ENCODE data around the gene HPGD.

DNA sequence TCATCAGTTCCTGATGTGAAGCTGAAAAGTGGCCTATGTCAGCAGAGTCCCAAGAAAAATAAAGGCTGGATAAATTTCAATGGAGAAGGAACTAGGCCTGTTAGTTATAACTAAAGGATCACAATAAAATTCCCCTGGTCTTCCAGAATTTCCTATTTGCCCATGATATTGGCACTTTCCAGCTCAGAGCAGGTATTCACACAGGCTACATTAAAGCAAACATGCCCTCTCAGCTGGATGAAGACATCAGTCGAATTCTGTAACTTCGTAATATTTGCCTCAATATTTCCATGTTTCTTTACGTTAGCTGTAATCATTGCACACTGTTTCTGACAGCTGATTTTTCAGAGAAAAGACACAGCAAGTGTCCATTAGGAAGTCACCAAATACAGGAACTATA is 9.5 kb downstream of the HPGD start:
- TF ChIP-seq, protein P1, sequence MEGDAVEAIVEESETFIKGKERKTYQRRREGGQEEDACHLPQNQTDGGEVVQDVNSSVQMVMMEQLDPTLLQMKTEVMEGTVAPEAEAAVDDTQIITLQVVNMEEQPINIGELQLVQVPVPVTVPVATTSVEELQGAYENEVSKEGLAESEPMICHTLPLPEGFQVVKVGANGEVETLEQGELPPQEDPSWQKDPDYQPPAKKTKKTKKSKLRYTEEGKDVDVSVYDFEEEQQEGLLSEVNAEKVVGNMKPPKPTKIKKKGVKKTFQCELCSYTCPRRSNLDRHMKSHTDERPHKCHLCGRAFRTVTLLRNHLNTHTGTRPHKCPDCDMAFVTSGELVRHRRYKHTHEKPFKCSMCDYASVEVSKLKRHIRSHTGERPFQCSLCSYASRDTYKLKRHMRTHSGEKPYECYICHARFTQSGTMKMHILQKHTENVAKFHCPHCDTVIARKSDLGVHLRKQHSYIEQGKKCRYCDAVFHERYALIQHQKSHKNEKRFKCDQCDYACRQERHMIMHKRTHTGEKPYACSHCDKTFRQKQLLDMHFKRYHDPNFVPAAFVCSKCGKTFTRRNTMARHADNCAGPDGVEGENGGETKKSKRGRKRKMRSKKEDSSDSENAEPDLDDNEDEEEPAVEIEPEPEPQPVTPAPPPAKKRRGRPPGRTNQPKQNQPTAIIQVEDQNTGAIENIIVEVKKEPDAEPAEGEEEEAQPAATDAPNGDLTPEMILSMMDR (IDR thresholded peaks at IDR 0.05; ENCODE audit: low read length), result no peak
- TF ChIP-seq EZH2 (IDR thresholded peaks at IDR 0.05; ENCODE audit: borderline replicate concordance, low read length), result no peak
